Endodermal cell (in vitro differentiated cells): Measurements from ENCODE around the gene NFIX. TPM values are rescaled to one million over a fixed set of nuclear protein-coding genes. Genes with fewer than 3 reads are reported as not detected.
A peak's percentile ranks its signal among the peaks of the same experiment; 100 is the strongest.
"Not testable (repeated sequence)": the region's sequence is repeated elsewhere in the genome, so short reads cannot be mapped to it uniquely, and the experiment has no call there.

Experiments
- DNase-seq: peaks from one replicate; pipeline ENCODE4 v3.0.0-alpha.2; 2017
- H3K27ac ChIP-seq: 2 replicates; pipeline ENCODE4 v1.5.1; 2013; ENCODE audit warnings: mild to moderate bottlenecking, low read depth, low read length, moderate library complexity
- H3K27me3 ChIP-seq: 2 replicates; pipeline ENCODE4 v1.6.1; 2013; ENCODE audit warnings: mild to moderate bottlenecking, low read length, moderate library complexity; ENCODE audit not compliant: insufficient read depth, control insufficient read depth, poor library complexity, severe bottlenecking
- H3K36me3 ChIP-seq: 2 replicates; pipeline ENCODE4 v1.7.0; 2013; ENCODE audit warnings: mild to moderate bottlenecking, low read length, moderate library complexity; ENCODE audit not compliant: control insufficient read depth, insufficient read depth
- H3K4me1 ChIP-seq: one replicate; pipeline ENCODE4 v1.7.0; 2013; ENCODE audit warnings: low read length; ENCODE audit not compliant: control insufficient read depth, insufficient read depth
- H3K4me3 ChIP-seq: 2 replicates; pipeline ENCODE4 v1.5.1; 2013; ENCODE audit warnings: mild to moderate bottlenecking, low read length, moderate library complexity
- H3K9ac ChIP-seq: 2 replicates; pipeline ENCODE4 v1.6.1; 2013; ENCODE audit warnings: mild to moderate bottlenecking, low read length, moderate library complexity; ENCODE audit not compliant: poor library complexity, severe bottlenecking; ENCODE audit errors: extremely low read depth
- H3K9me3 ChIP-seq: 2 replicates; pipeline ENCODE4 v1.6.1; 2013; ENCODE audit warnings: mild to moderate bottlenecking, low read length, moderate library complexity; ENCODE audit not compliant: control insufficient read depth
- H3K27ac Mint-ChIP-seq: 2 replicates; pipeline ENCODE4 v1.8.0; 2020; ENCODE audit warnings: mixed read lengths
- H3K27me3 Mint-ChIP-seq: 2 replicates; pipeline ENCODE4 v1.8.0; 2021; ENCODE audit warnings: mild to moderate bottlenecking, mixed read lengths; ENCODE audit not compliant: insufficient read depth
- H3K36me3 Mint-ChIP-seq: 2 replicates; pipeline ENCODE4 v1.8.0; 2020; ENCODE audit warnings: low read depth, mixed read lengths
- H3K4me1 Mint-ChIP-seq: 2 replicates; pipeline ENCODE4 v1.8.0; 2020; ENCODE audit warnings: mixed read lengths
- H3K4me3 Mint-ChIP-seq: 2 replicates; pipeline ENCODE4 v1.8.0; 2020; ENCODE audit warnings: mild to moderate bottlenecking, moderate library complexity, mixed read lengths
- H3K9me3 Mint-ChIP-seq: 2 replicates; pipeline ENCODE4 v1.8.0; 2020; ENCODE audit warnings: mild to moderate bottlenecking, mixed read lengths
- WGBS, 2 experiments: methylation state at CpG; one replicate each; pipeline versions ENCODE4 v1.1.5 to v1.1.7; 2013; ENCODE audit warnings: missing lambda C conversion rate in 2 of 2, mixed read lengths in 1 of 2; ENCODE audit not compliant: insufficient coverage in 1 of 2, insufficient read length in 1 of 2; 5-methylcytosine and 5-hydroxymethylcytosine counted together
- total RNA-seq, 2 donors: library from RNA; stranded (reverse); fragmentation: NEBNext Ultra II Directional in 1 of 2; extraction: Animal tissue kit (Norgen Biotek cat#: 25700) in 1 of 2; gene quantifications; 2 replicates in 1 of 2; 3 replicates in 1 of 2; pipeline ENCODE4 v1.2.1, GENCODE V29; 2021
- TF ChIP-seq, protein P1 (sequence below): fragments of 200-600 bp; sonication (generic); conservative IDR thresholded peaks from 2 replicates; pipeline ENCODE4 v1.5.0; 2021; ENCODE audit warnings: antibody characterized with exemption, mild to moderate bottlenecking

Gene NFIX
- total RNA-seq, 2 donors from 2014 or later: 0.22 to 0.40 TPM

- Histone ChIP-seq H3K27ac (no peak overlapping the region), H3K9me3 (no peaks in the 10 kb centered on the region), H3K27me3 (no peaks in the 10 kb centered on the region), H3K9ac (no peak overlapping the region), H3K4me1 (no peaks in the 10 kb centered on the region), H3K36me3 (peaks cover 52% of the 10 kb centered on the region), H3K4me3 (no peak overlapping the region)
- TF ChIP-seq, protein P1, sequence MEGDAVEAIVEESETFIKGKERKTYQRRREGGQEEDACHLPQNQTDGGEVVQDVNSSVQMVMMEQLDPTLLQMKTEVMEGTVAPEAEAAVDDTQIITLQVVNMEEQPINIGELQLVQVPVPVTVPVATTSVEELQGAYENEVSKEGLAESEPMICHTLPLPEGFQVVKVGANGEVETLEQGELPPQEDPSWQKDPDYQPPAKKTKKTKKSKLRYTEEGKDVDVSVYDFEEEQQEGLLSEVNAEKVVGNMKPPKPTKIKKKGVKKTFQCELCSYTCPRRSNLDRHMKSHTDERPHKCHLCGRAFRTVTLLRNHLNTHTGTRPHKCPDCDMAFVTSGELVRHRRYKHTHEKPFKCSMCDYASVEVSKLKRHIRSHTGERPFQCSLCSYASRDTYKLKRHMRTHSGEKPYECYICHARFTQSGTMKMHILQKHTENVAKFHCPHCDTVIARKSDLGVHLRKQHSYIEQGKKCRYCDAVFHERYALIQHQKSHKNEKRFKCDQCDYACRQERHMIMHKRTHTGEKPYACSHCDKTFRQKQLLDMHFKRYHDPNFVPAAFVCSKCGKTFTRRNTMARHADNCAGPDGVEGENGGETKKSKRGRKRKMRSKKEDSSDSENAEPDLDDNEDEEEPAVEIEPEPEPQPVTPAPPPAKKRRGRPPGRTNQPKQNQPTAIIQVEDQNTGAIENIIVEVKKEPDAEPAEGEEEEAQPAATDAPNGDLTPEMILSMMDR: no peak
- Mint-ChIP-seq H3K36me3 (peaks cover 57% of the 10 kb centered on the region), H3K27me3 (no peaks in the 10 kb centered on the region), H3K4me1 (peaks cover 13% of the 10 kb centered on the region), H3K27ac (no peak overlapping the region), H3K9me3 (no peaks in the 10 kb centered on the region), H3K4me3 (no peak overlapping the region)
- 93 to 94% methylated on average over 5 to 11 of the region's 11 CpGs for WGBS, 2 experiments
- DNase-seq: no peak
Observed at GRCh38 chr19:12953138-12953798, 42.0 kb upstream of the NFIX start.

DNA sequence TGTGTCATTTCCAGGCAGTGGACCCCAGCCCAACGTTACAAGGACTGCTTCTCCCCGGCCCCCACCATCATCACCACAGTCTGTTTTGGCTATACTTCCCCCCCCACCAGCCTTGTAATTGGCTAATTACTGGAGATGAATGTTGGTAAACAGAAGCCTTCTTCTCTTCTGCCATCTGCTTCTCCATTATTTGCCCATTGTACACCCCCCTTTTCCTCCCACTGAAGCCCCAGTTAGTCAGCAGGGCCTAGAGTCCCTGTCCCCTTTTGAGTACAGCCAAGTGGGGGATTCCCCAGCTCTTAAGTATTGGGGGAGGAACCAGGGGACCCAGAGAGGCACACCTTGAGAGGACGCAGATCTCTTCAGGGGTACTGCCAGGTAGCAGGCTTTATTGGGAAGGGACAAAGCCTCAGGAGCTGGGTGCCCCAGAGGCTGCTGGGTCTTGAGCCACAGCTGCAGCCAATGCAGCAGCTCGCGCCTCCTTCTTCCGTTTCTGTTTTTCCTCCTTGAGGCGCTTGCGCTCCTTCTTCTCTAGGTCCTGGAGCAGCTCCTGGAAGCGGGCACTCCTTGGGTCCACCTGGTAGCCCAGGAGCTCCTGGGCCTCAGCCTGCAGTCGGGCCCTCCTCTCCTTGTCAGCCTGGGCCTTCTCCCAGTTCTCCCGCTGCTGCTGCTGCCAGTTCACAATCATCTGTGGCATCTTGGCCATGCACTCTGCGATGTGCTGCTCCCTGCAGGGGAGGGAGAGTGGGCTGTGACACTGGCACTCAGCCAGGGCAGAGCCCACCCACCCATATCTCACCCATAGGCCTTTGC lies 41.3 kb upstream of the NFIX start:
- Mint-ChIP-seq H3K27me3 (no peaks in the 10 kb centered on the region), H3K9me3 (no peaks in the 10 kb centered on the region), H3K4me3 (no peak overlapping the region), H3K36me3 (peaks cover 52% of the 10 kb centered on the region), H3K4me1 (peaks cover 13% of the 10 kb centered on the region), H3K27ac (peak overlapping the region; percentile 86)
- DNase-seq: no peak
- Histone ChIP-seq H3K4me1 (no peaks in the 10 kb centered on the region), H3K4me3 (no peak overlapping the region), H3K9me3 (no peaks in the 10 kb centered on the region), H3K36me3 (peaks cover 45% of the 10 kb centered on the region), H3K27ac (no peak overlapping the region), H3K27me3 (no peaks in the 10 kb centered on the region), H3K9ac (no peak overlapping the region)
- TF ChIP-seq, protein P1: no peak
- 92% methylated on average over 7 to 12 of the region's 12 CpGs for WGBS, 2 experiments

GRCh38 chr19:12954612-12954962 lies 40.7 kb upstream of the NFIX start:
- Mint-ChIP-seq H3K27me3 (no peaks in the 10 kb centered on the region), H3K4me3 (no peak overlapping the region), H3K4me1 (peaks cover 13% of the 10 kb centered on the region), H3K27ac (peak overlapping the region; percentile 86), H3K36me3 (peaks cover 47% of the 10 kb centered on the region), H3K9me3 (no peaks in the 10 kb centered on the region)
- Histone ChIP-seq H3K9me3 (no peaks in the 10 kb centered on the region), H3K27ac (no peak overlapping the region), H3K27me3 (no peaks in the 10 kb centered on the region), H3K36me3 (peaks cover 39% of the 10 kb centered on the region), H3K9ac (no peak overlapping the region), H3K4me3 (no peak overlapping the region), H3K4me1 (no peaks in the 10 kb centered on the region)
- TF ChIP-seq, protein P1: no peak
- DNase-seq: no peak
- WGBS, 2 experiments: 89% methylated on average over 1 of the region's 1 CpG; no CpG with 5 or more reads in 1 of the 2 experiments

DNA sequence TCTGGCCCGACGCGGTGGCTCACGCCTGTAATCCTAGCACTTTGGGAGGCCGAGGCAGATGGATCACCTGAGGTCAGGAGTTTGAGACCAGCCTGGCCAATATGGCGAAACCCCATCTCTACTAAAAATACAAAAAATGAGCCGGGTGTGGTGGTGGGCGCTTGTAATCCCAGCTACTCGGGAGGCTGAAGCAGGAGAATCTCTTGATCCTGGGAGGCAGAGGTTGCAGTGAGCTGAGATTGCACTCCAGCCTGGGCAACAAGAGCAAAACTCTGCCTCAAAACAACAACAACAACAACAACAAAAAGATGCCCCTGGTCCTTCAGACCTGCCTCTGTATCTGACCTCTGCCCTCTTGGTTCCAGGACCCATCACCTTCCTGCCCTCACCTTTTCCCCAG lies 39.7 kb upstream of the NFIX start:
- H3K27me3 ChIP-seq, H3K27ac ChIP-seq, DNase-seq, H3K4me1 ChIP-seq, H3K9me3 ChIP-seq, H3K27me3 Mint-ChIP-seq, H3K9me3 Mint-ChIP-seq: not testable (repeated sequence)
- Mint-ChIP-seq H3K4me3 (peak overlapping the region; percentile 85), H3K27ac (peak overlapping the region; percentile 92), H3K36me3 (peaks cover 38% of the 10 kb centered on the region), H3K4me1 (peaks cover 13% of the 10 kb centered on the region)
- Histone ChIP-seq H3K4me3 (peak overlapping the region; percentile 95), H3K9ac (peak overlapping the region; percentile 82), H3K36me3 (peaks cover 33% of the 10 kb centered on the region)
- WGBS, 2 experiments: 95 to 100% methylated on average over 5 to 9 of the region's 9 CpGs
